ENCODE measurements around the gene PLCXD3.
"Not testable (repeated sequence)": the region's sequence is repeated elsewhere in the genome, so short reads cannot be mapped to it uniquely, and the experiment has no call there.

The PLCXD3 gene

GRCh38 chr5:41485533-41485932, 24.9 kb downstream of the PLCXD3 start:
- Histone ChIP-seq H3K27me3 (no peaks in the 10 kb centered on the region), H3K36me3 (no peaks in the 10 kb centered on the region), H3K4me3 (ENCODE audit: low read depth in 1 of 2, low read length in 1 of 2) (no peak overlapping the region), H3K27ac (no peak overlapping the region), H3K9me3 (no peaks in the 10 kb centered on the region), H3K4me1 (ENCODE audit: control insufficient read depth in 1 of 2, insufficient read depth in 1 of 2, low read depth in 1 of 2, low read length in 1 of 2) (no peaks in the 10 kb centered on the region)
- TF ChIP-seq, protein P1, sequence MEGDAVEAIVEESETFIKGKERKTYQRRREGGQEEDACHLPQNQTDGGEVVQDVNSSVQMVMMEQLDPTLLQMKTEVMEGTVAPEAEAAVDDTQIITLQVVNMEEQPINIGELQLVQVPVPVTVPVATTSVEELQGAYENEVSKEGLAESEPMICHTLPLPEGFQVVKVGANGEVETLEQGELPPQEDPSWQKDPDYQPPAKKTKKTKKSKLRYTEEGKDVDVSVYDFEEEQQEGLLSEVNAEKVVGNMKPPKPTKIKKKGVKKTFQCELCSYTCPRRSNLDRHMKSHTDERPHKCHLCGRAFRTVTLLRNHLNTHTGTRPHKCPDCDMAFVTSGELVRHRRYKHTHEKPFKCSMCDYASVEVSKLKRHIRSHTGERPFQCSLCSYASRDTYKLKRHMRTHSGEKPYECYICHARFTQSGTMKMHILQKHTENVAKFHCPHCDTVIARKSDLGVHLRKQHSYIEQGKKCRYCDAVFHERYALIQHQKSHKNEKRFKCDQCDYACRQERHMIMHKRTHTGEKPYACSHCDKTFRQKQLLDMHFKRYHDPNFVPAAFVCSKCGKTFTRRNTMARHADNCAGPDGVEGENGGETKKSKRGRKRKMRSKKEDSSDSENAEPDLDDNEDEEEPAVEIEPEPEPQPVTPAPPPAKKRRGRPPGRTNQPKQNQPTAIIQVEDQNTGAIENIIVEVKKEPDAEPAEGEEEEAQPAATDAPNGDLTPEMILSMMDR (IDR thresholded peaks at IDR 0.05) = no peak

GRCh38 chr5:41482715-41483114, 27.7 kb downstream of the PLCXD3 start:
- no peaks in the 10 kb centered on the region for H3K4me1 ChIP-seq (ENCODE audit: control insufficient read depth in 1 of 2, insufficient read depth in 1 of 2, low read depth in 1 of 2, low read length in 1 of 2)
- H3K9me3 ChIP-seq = no peaks in the 10 kb centered on the region
- TF ChIP-seq, protein P1 (IDR thresholded peaks at IDR 0.05) = no peak
- no peaks in the 10 kb centered on the region for H3K27me3 ChIP-seq
- H3K36me3 ChIP-seq = no peaks in the 10 kb centered on the region
- no peak overlapping the region for H3K27ac ChIP-seq
- no peak overlapping the region for H3K4me3 ChIP-seq (ENCODE audit: low read depth in 1 of 2, low read length in 1 of 2)

DNA sequence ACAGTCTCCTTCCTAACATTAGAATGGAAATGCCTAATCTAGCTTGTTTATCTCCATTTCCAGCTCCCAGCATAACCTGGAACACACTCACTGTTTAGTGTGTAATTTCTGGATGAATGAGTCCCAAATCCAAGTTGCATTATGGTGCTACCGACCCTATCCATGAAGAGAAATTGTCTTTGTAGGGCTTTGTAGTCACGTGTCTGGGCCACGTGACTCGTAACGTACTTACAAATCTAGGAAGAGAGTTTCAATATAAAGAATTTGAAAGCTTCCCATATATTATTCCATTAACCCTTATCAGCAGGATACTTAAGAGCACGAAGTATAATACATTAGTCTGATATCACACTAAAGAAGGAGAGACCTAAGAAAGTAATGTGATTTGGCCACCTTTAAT, 28.2 kb downstream of the PLCXD3 start:
- Histone ChIP-seq H3K9me3 (no peaks in the 10 kb centered on the region), H3K36me3 (no peaks in the 10 kb centered on the region), H3K27me3 (no peaks in the 10 kb centered on the region), H3K4me1 (ENCODE audit: control insufficient read depth in 1 of 2, insufficient read depth in 1 of 2, low read depth in 1 of 2, low read length in 1 of 2) (no peaks in the 10 kb centered on the region), H3K27ac (no peak overlapping the region), H3K4me3 (ENCODE audit: low read depth in 1 of 2, low read length in 1 of 2) (no peak overlapping the region)
- TF ChIP-seq, protein P1 (IDR thresholded peaks at IDR 0.05) = no peak

GRCh38 chr5:41471571-41472208, 38.7 kb downstream of the PLCXD3 start:
- H3K9me3 ChIP-seq; H3K4me3 ChIP-seq (ENCODE audit: low read depth in 1 of 2, low read length in 1 of 2); H3K27ac ChIP-seq; H3K36me3 ChIP-seq; H3K4me1 ChIP-seq (ENCODE audit: control insufficient read depth in 1 of 2, insufficient read depth in 1 of 2, low read depth in 1 of 2, low read length in 1 of 2); H3K27me3 ChIP-seq: not testable (repeated sequence)

DNA sequence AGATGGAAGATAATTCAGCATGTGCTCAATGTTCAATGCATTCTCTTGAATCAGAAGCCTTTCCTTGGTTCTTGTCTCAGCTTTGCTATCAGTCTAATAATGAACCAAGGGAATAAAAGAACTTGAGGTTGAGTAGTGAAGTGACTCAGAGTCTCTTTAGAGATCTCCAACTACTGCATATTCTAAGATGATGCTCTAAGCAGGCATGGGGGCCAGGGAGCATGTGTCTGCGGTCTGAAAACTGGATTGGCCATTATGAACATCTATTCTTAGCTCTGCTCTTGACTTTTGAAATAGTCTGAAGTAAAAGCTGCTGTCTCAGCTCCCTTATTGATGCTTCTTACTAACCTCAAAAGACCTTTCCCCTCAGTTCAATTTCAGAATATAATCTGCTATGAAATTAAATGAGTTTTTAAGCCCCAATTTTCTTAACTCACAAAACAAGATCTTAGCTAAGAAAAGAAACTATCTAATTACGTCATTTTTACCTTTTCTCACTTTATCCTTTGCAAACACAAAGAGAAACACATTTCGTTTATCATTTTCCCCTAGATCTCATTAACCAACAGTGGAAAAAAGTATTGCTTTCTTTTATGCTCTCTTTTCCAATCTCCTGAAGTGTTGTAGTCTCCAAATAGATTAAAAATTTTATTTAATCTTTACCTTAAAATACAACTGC, 44.8 kb downstream of the PLCXD3 start:
- Histone ChIP-seq H3K4me1 (ENCODE audit: control insufficient read depth in 1 of 2, insufficient read depth in 1 of 2, low read depth in 1 of 2, low read length in 1 of 2) (no peaks in the 10 kb centered on the region), H3K36me3 (no peaks in the 10 kb centered on the region), H3K4me3 (ENCODE audit: low read depth in 1 of 2, low read length in 1 of 2) (no peak overlapping the region), H3K9me3 (no peaks in the 10 kb centered on the region), H3K27ac (no peak overlapping the region), H3K27me3 (no peaks in the 10 kb centered on the region)
- TF ChIP-seq, protein P1 (IDR thresholded peaks at IDR 0.05) = no peak

DNA sequence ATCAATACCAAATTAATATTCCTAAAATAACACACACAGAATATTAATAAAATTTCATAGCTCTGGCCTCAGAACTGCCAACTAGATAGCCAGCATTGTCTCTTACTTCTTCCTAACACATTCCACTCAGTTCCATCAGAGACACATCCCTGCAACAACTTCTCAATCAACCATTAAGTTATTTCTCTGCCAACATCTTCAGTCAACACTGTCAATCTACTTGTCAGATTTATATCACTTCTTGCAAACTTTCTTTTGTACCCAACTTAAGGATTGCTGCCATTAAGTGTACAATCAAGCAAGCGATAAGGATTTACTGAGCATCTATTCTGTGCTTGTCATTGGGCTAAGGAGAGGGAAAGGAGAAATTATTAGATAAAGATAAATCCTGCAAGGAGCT, 50.8 kb downstream of the PLCXD3 start:
- no peak overlapping the region for H3K27ac ChIP-seq
- H3K36me3 ChIP-seq = no peaks in the 10 kb centered on the region
- H3K4me1 ChIP-seq (ENCODE audit: control insufficient read depth in 1 of 2, insufficient read depth in 1 of 2, low read depth in 1 of 2, low read length in 1 of 2) = no peaks in the 10 kb centered on the region
- no peaks in the 10 kb centered on the region for H3K9me3 ChIP-seq
- H3K4me3 ChIP-seq (ENCODE audit: low read depth in 1 of 2, low read length in 1 of 2) = no peak overlapping the region
- TF ChIP-seq, protein P1 (IDR thresholded peaks at IDR 0.05) = no peak
- H3K27me3 ChIP-seq = no peaks in the 10 kb centered on the region
